Panc1 (cell line): ENCODE results near the gene CDKN2B-AS1. TPM values are rescaled to one million over a fixed set of nuclear protein-coding genes. Genes with fewer than 3 reads are reported as not detected.

Experiments
- ATAC-seq: fragments of 200-7000 bp; cut with Tn5 transposase; 2 replicates; pipeline ENCODE4 v1.9.1; 2020; ENCODE audit warnings: mild to moderate bottlenecking, moderate library complexity
- BruUV-seq: library from RNA; stranded (reverse); fragments of 400-500 nt; replicated peaks from 2 replicates; lab custom pipeline; 2021; lab: Mats Ljungman, UMichigan
- CTCF ChIA-PET: fragments of 300-600 bp; sonication (Branson Sonifier 250); formaldehyde crosslinking; loops from one replicate; lab custom pipeline; 2022; ENCODE audit warnings: antibody characterized with exemption; lab: Charles Lee
- POLR2A ChIA-PET: fragments of 300-600 bp; sonication (Branson Sonifier 250); formaldehyde crosslinking; loops from one replicate; lab custom pipeline; 2022; ENCODE audit warnings: antibody characterized with exemption; lab: Charles Lee
- DNase-seq: peaks from one replicate; pipeline ENCODE4 v3.0.0-alpha.2; 2010; ENCODE audit warnings: low read depth, low spot score
- H3K27ac ChIP-seq: 2 replicates; pipeline ENCODE4 v1.5.1; 2011; ENCODE audit warnings: mild to moderate bottlenecking, low read length, inconsistent platforms
- H3K27me3 ChIP-seq: fragments of 200-500 bp; sonication (Bioruptor generic); 2 replicates; pipeline ENCODE4 v1.6.0; 2014; ENCODE audit warnings: low read length, inconsistent platforms; ENCODE audit not compliant: control insufficient read depth, insufficient read depth
- H3K36me3 ChIP-seq: fragments of 200-500 bp; sonication (Bioruptor generic); 2 replicates; pipeline ENCODE4 v1.5.1; 2014; ENCODE audit warnings: inconsistent platforms, mild to moderate bottlenecking, low read length, moderate library complexity; ENCODE audit not compliant: control insufficient read depth, insufficient read depth
- H3K4me1 ChIP-seq: 2 replicates; pipeline ENCODE4 v1.5.1; 2011; ENCODE audit warnings: inconsistent platforms, mild to moderate bottlenecking, low read length, moderate library complexity; ENCODE audit not compliant: control insufficient read depth, insufficient read depth
- H3K4me3 ChIP-seq, 2 experiments: 2 replicates each; pipeline ENCODE4 v1.5.1; 2011 to 2012; ENCODE audit warnings: low read depth in 2 of 2, low read length in 2 of 2, mild to moderate bottlenecking in 2 of 2, inconsistent platforms in 1 of 2, moderate library complexity in 1 of 2
- H3K9me3 ChIP-seq: fragments of 200-500 bp; sonication (Bioruptor generic); 2 replicates; pipeline ENCODE4 v1.5.1; 2014; ENCODE audit warnings: low read depth, mild to moderate bottlenecking, inconsistent platforms, low read length, moderate library complexity; ENCODE audit not compliant: control insufficient read depth, insufficient read depth
- POLR2AphosphoS5 ChIP-seq: IDR thresholded peaks from 2 replicates; pipeline ENCODE4 v1.6.1; 2012; ENCODE audit warnings: mild to moderate bottlenecking, low read depth, low read length, moderate library complexity
- REST ChIP-seq, 2 experiments: IDR thresholded peaks; 2 replicates each; pipeline ENCODE4 v1.6.1; 2011 to 2012; ENCODE audit warnings: low read depth in 2 of 2, control low read depth in 1 of 2, low read length in 1 of 2, mild to moderate bottlenecking in 1 of 2, moderate library complexity in 1 of 2; ENCODE audit not compliant: insufficient read depth in 1 of 2
- SIN3A ChIP-seq: IDR thresholded peaks from 2 replicates; pipeline ENCODE4 v1.6.1; 2012; ENCODE audit warnings: low read depth, mild to moderate bottlenecking, low read length, moderate library complexity, borderline replicate concordance; ENCODE audit not compliant: insufficient read depth
- TCF7L2 ChIP-seq: IDR thresholded peaks from 2 replicates; pipeline ENCODE4 v1.6.1; 2011; ENCODE audit warnings: mild to moderate bottlenecking, low read depth, low read length, inconsistent platforms
- in situ Hi-C: cut with HindIII; loops from 2 replicates; pipeline ENCODE4 v1.10.0; 2016; ENCODE audit warnings: low sequenced_read_pairs, low pct_unique_long_range_greater_than_20kb
- intact Hi-C: fragments of 100-400 bp; cut with micrococcal nuclease; formaldehyde crosslinking; loops from one replicate; pipeline ENCODE4 v1.10.0; 2022; ENCODE audit not compliant: unreplicated experiment
- total RNA-seq: library from RNA; stranded (reverse); gene quantifications from one replicate; pipeline ENCODE4 v1.2.1, GENCODE V29; 2021; ENCODE audit not compliant: unreplicated experiment
- TF ChIP-seq, protein P1 (sequence below): fragments of 450-650 bp; IDR thresholded peaks from 2 replicates; pipeline ENCODE4 v1.5.1; 2017; ENCODE audit warnings: mild to moderate bottlenecking

The CDKN2B-AS1 gene
- total RNA-seq, 1 experiment from 2014 or later = not detected

- intact Hi-C loops = no loop called here
- H3K36me3 ChIP-seq = no peaks in the 10 kb centered on the region
- no TSS peak for BruUV-seq
- CTCF ChIA-PET = no interaction called here
- in situ Hi-C loops = no loop called here
- H3K4me3 ChIP-seq = no peak overlapping the region
- no peaks in the 10 kb centered on the region for H3K4me1 ChIP-seq
- no peaks in the 10 kb centered on the region for H3K27me3 ChIP-seq
- DNase-seq (no peak), ATAC-seq (no peak)
- no peaks in the 10 kb centered on the region for H3K9me3 ChIP-seq
- TF ChIP-seq TCF7L2 = no peak
- TF ChIP-seq REST (IDR thresholded peaks at IDR 0.05; ENCODE audit: insufficient read depth in 1 of 2, low read depth in 2 of 2, low read length in 1 of 2) = no peak
- TF ChIP-seq, protein P1, sequence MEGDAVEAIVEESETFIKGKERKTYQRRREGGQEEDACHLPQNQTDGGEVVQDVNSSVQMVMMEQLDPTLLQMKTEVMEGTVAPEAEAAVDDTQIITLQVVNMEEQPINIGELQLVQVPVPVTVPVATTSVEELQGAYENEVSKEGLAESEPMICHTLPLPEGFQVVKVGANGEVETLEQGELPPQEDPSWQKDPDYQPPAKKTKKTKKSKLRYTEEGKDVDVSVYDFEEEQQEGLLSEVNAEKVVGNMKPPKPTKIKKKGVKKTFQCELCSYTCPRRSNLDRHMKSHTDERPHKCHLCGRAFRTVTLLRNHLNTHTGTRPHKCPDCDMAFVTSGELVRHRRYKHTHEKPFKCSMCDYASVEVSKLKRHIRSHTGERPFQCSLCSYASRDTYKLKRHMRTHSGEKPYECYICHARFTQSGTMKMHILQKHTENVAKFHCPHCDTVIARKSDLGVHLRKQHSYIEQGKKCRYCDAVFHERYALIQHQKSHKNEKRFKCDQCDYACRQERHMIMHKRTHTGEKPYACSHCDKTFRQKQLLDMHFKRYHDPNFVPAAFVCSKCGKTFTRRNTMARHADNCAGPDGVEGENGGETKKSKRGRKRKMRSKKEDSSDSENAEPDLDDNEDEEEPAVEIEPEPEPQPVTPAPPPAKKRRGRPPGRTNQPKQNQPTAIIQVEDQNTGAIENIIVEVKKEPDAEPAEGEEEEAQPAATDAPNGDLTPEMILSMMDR = no peak
- TF ChIP-seq POLR2AphosphoS5 = no peak
- no peak for TF ChIP-seq SIN3A
- no peak overlapping the region for H3K27ac ChIP-seq
- POLR2A ChIA-PET = no interaction called here
Measured at GRCh38 chr9:22029231-22029630, 34.6 kb downstream of the CDKN2B-AS1 start.

DNA sequence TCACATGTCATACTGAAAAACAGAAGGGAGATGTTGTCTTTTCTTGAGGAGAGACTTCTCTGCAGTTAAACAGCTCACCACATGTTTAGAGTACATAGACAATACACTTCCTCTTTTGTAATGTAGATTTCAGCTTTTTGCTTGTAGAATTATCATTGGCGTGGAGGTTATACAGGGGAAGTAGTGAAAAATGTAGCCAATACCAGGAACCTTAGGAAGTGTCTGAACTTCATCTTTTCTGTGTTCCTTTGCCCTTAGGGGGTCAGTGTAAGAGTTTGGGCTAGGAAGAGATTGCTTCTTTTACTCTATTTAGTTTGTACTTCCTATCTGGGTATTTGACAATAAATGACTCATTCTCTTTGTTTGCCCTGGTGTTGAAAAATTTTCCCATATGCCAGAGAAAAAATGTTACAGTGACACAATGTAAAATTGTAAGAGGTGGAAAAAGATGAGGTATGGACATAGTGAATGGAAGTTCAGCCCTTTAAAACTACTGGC, 35.6 kb downstream of the CDKN2B-AS1 start:
- POLR2A ChIA-PET = no interaction called here
- ATAC-seq = no peak
- intact Hi-C loops = no loop called here
- no TSS peak for BruUV-seq
- CTCF ChIA-PET = no interaction called here
- Histone ChIP-seq H3K4me3 (no peak overlapping the region), H3K9me3 (no peaks in the 10 kb centered on the region), H3K36me3 (no peaks in the 10 kb centered on the region), H3K27me3 (no peaks in the 10 kb centered on the region), H3K27ac (no peak overlapping the region), H3K4me1 (no peaks in the 10 kb centered on the region)
- in situ Hi-C loops = no loop called here
- no peak for TF ChIP-seq POLR2AphosphoS5
- TF ChIP-seq SIN3A = no peak
- TF ChIP-seq REST (IDR thresholded peaks at IDR 0.05; ENCODE audit: insufficient read depth in 1 of 2, low read depth in 2 of 2, low read length in 1 of 2) = no peak
- TF ChIP-seq, protein P1 = no peak
- TF ChIP-seq TCF7L2 = no peak
- DNase-seq = no peak
